VCaP (cell line): ENCODE data around the gene MTMR12.

Source experiments
- H3K27ac ChIP-seq: fragments of 450-650 bp; 2 replicates; pipeline ENCODE4 v1.5.1; 2017
- TF ChIP-seq, protein P1 (sequence below): fragments of 450-650 bp; conservative IDR thresholded peaks from 2 replicates; pipeline ENCODE4 v1.5.1; 2017; ENCODE audit warnings: mild to moderate bottlenecking, moderate library complexity

MTMR12 gene

DNA sequence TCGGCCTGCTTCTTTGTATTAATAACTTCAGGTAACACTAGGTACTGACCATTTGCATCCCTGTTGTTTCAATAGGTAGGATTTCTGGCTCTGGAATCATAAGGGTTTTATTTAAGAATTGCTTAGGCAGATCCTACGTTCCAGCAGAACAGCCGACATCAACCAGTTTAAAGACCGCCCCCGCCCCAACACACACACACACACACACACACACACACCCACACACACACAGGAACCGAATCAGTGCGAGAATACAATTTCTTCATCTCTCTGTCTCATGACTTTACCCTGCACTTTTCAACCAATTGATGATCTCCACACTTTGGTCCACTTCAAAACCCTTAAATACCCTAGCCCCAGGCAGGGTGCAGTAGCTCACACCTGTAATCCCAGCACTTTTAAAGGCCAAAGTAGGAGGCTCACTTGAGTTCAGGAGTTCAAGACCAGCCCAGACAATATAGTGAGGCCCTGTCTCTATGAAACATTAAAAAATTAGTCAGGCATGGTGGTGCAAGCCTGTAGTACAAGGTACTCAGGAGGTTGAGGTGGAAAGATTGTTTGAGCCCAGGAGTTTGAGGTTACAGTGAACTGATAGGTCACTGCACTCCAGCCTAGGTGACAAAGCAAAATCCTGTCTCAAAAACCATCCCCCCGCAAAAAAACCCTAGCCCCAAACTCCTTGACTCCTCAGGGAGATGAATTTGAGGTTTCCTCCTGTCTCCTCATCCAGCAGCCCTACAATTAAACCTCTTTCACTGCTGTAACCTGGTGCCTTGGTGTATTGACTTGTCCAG lies 2.7 kb upstream of the MTMR12 start:
- H3K27ac ChIP-seq, result no peak overlapping the region
- TF ChIP-seq, protein P1, sequence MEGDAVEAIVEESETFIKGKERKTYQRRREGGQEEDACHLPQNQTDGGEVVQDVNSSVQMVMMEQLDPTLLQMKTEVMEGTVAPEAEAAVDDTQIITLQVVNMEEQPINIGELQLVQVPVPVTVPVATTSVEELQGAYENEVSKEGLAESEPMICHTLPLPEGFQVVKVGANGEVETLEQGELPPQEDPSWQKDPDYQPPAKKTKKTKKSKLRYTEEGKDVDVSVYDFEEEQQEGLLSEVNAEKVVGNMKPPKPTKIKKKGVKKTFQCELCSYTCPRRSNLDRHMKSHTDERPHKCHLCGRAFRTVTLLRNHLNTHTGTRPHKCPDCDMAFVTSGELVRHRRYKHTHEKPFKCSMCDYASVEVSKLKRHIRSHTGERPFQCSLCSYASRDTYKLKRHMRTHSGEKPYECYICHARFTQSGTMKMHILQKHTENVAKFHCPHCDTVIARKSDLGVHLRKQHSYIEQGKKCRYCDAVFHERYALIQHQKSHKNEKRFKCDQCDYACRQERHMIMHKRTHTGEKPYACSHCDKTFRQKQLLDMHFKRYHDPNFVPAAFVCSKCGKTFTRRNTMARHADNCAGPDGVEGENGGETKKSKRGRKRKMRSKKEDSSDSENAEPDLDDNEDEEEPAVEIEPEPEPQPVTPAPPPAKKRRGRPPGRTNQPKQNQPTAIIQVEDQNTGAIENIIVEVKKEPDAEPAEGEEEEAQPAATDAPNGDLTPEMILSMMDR, result no peak

DNA sequence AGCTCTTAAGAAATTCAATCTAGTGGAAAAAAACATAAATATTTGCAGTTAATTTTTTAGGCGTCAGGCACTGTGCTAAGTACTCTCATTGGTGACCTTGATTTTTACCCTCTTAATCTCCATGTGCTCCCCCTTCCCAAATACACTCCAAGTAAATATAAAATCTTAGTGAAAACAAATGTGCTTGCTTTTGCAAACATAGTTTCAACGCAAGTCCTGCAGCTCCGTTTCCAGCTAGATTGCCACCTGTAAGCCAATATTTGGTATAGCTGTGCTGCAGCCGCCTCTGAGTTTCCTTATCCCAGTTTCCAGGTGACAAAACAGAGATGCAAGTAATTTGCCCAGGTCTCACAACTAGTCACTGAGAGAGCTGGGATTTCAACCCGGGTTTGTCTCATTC lies 1.9 kb upstream of the MTMR12 start:
- no peak overlapping the region for H3K27ac ChIP-seq

DNA sequence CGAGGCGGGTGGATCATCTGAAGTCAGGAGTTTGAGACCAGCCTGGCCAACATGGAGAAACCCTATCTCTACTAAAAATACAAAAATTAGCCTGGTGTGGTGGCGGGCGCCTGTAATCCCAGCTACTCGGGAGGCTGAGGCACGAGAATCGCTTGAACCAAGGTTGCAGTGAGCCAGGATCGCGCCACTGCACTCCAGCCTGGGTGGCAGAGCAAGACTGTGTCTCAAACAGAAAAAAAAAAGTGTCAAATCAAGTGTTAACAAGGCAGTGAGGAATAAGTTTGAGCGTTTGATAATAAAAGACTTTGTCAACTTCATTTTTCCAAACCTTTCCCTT lies 1.4 kb upstream of the MTMR12 start:
- peak overlapping the region; percentile 94; the same call in 1 of the 2 replicates for H3K27ac ChIP-seq

More for the DNA sequence above, 1.9 kb upstream of the MTMR12 start:
- TF ChIP-seq, protein P1, result no peak

DNA sequence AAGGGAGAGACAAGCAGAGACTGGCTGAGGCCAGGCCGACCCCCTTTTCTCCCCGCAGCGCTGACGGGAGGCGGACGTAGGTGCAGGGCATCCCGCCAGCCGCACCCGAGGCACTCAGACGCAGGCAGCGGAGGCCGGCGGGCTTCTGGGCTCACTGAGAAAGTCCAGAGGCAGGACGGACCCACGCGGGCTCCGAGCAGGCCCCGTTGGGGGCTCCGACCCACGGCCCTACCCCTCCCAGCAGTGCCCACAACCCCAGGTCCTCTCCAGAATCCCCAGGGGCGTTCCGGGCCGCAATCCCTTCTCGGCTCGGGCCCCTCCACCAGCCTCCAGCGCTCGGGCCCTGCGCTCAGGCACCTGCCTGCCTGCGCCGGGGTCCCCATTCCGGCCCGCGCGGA lies 543 bp downstream of the MTMR12 start:
- TF ChIP-seq, protein P1, result no peak
- peak overlapping the region; percentile 94 for H3K27ac ChIP-seq

DNA sequence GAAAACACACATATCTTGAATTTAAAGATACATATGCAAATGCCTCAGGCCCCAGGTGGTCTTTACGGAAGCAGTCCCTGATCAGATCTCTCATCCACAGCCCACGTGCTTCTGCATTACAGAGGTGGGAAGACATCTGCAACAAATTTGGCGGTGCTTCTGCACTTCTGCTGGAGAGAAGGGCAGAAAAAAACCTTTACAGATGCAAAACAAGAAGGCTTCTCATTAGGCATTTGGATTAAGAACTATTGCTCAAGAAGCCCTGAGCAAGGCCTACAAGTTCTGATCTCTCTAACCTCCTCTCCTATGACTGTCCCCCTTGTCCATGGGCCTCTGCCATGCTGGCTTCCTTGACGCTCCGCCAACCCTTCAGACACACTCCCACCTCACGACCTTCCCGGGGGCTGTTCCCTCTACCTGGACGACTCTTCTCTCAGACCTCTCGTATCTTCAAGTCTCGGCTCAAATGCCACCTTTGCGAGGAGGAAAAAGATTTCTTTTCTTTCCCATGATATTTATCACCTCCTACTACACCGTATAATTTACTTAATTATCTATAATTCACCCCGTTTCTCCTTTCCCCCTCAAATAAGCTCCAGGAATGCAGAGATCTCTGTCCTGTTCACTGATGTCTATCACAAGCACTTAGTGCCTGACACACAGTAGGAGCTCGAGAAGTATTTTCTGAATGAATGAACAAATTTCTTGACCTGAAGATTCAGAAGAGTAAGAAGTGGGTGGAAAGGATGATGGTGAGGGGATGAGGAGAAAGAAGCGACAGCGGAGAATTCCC lies 1.1 kb downstream of the MTMR12 start:
- TF ChIP-seq, protein P1, result no peak
- H3K27ac ChIP-seq, result peak overlapping the region; percentile 94

DNA sequence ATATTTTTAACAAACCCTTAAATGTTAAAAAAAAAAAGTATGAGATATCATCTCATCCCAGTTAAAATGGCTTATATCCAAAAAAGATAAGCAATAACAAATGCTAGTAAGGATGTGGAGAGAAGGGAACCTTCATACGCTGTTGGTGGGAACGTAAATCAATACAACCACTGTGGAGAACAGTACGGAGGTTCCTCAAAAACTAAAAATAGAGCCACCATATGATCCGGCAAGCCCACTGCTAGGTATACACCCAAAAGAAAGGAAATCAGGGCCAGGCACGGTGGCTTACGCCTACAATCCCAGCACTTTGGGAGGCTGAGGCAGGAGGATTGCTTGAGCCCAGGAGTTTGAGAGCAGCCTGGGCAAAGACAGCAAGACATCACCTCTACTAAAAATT lies 3.0 kb downstream of the MTMR12 start:
- no peak overlapping the region for H3K27ac ChIP-seq
- TF ChIP-seq, protein P1, result no peak

DNA sequence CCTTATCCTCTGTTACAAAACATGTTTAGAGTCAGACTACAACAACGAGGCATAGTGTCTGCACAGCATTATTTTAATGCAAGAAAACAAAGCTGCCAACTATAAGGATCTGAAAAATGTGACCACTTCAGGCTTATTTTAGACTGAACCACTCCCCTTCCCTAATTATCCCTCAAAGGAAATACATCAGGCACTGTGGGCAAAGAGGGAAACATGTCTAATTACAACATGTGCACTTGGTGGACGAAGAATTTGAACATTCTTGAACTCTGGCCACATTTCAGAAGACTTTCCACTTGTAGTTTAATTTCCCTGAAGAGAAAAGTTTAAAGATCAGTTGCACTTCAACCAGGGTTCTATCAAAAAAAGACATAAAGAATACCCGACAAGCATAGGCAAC lies 3.8 kb downstream of the MTMR12 start:
- H3K27ac ChIP-seq, result peak overlapping the region; percentile 5; the same call in 1 of the 2 replicates
- TF ChIP-seq, protein P1, result no peak

DNA sequence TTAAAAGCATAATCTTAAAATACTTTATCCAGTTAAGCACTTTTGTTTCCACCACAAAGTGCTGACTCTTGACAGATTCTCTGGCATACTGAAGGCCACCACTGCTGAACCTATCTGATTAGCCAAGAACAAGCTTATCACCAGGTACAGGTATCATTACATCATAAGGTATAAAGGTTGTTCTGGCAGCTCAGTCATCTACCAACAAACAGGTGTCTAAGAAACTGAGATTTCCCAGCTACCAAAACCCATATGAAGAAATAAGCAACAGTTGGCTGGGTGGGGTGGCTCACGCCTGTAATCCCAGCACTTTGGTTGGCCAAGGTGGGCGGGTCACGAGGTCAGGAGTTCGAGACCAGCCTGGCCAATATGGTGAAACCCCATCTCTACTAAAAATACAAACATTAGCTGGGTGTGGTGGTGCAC lies 5.0 kb downstream of the MTMR12 start:
- TF ChIP-seq, protein P1, result no peak
- H3K27ac ChIP-seq, result no peak overlapping the region
